HG03378 (cell line): ENCODE results near the gene COA7.
A peak's percentile ranks its signal among the peaks of the same experiment; 100 is the strongest.

ENCODE experiments used
- ATAC-seq: cut with Tn5 transposase; IDR thresholded peaks from one replicate; pipeline ENCODE4 v1.9.1; 2021; ENCODE audit warnings: mild to moderate bottlenecking, moderate library complexity; ENCODE audit not compliant: unreplicated experiment

The COA7 gene

DNA sequence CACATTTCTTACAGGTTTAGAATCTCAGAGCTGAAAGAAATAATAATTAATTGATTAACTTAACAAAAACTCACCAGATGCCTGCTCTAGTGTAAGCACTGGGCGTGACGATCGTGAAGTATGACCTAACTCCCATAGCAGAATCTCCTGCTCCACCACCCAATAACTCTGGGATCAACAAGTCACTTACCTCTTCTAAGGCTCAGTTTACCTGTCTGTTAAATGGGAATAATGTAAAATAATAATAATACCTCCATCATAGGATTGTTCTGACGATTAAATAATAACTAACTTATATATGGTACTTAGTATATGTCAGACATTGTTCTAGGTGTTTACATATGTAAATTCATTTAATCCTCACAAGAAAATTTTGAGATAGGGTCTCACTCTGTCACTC, 24.6 kb downstream of the COA7 start:
- ATAC-seq: no peak

DNA sequence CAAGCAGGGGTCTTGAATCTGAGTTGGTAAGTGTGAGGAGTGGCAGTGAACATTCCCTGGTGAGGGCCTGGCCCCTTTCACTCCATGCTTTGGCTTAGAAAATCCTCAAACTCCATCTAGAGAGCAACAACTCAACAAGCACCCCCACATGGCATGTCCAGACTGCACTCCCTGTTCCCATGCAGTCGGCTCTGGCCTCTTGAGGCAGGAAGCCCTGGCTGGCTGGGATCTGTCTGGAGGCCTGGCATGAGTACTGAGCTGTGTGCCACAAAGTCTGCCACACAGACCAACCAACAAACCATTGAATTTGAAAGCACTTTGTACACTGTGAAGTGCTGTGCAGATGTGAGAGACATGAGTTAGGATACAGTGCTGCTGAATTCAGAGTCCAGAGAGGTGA, 25.2 kb downstream of the COA7 start:
- ATAC-seq: no peak

DNA sequence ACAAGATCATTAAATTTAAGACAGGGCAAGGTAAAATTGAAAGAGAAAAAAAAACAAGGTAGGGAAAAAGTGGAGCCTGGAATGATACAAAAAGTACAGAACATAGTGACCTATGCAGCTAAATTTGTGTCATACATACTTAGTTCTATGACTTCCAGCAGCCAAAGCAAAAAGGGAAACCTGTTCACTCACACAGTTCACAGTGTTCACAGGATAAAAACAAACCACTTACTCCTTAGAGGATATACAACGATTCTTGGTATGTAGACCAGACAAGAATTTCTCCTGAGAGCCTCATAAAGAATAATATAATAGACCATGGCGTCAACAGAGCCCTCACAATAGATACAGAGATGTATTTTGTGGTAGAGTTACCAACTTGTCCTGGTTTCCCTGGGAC, 27.5 kb downstream of the COA7 start:
- no peak for ATAC-seq

DNA sequence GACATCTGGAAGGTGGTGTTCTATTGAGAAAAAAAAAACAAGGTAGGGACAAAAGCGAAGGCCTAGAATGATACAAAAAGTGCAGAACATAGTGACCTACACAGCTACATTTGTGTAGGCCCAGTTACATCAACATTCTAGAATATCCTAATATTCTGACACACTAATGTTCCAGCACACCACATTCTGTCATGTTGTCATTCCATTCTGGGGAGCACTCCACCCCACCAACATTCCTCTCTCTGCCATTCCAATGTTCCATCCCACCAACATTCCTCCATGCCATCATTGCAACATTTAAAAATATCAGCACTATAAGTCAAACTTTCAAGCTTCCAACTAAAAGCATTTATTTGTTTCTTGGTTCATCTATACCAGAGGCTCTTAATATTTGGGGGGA, 28.5 kb downstream of the COA7 start:
- ATAC-seq: no peak

DNA sequence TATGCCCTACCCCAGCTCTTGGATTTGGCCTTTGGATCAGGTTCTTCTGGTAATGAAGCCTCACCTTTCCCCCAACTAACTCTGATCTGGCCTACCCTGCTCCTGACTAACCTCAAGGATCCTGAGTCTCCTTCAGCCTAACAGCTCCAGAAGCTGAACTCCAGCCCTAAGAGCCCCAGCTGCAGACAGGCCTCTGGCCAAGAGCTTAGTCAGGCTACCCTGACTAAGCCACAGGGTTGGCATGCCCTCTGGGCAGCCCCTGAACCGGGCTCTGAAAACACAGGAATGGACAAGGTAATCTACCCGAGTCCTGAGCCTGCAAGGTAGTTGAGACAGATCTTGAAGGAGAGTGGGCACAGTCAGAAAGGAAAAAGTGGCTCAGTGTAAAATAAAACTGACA, 29.4 kb downstream of the COA7 start:
- ATAC-seq: no peak

DNA sequence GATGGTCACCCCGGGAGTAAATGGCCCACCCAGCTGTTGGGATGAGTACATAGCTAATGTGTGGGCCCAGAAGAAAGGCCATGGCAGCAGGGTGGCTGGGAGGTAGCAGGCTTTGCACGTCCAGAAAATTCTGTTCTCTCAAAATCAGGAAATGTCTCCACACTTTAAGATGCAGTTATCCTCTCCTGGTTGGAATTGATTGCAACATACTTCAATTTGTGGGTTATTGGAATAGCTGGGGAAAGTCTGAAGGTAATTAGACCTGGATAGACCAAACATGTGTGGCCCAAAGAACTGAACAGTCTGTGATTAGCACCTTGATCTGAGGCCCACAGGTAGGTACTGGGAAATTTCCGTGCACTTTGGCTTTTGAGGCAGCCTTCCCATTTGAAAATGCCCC, 30.2 kb downstream of the COA7 start:
- ATAC-seq: no peak

DNA sequence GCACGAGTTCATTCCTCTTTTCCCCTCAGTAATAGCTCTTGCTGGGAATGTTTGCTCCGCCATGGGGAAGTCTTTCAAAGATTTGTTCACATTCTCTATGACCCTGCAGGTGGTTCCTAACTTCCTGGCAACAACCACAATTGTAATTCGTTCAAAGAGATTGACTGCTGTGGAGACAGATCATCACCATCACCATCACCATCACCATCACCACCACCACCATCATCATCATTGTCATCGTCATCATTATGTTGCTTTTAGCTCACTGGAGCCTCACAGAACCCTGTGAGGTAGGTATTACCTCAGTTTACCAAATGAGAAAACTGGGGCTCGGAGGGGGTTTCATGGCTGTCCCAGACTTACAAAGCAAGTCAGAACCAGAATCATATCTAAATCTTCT, 30.9 kb downstream of the COA7 start:
- no peak for ATAC-seq

DNA sequence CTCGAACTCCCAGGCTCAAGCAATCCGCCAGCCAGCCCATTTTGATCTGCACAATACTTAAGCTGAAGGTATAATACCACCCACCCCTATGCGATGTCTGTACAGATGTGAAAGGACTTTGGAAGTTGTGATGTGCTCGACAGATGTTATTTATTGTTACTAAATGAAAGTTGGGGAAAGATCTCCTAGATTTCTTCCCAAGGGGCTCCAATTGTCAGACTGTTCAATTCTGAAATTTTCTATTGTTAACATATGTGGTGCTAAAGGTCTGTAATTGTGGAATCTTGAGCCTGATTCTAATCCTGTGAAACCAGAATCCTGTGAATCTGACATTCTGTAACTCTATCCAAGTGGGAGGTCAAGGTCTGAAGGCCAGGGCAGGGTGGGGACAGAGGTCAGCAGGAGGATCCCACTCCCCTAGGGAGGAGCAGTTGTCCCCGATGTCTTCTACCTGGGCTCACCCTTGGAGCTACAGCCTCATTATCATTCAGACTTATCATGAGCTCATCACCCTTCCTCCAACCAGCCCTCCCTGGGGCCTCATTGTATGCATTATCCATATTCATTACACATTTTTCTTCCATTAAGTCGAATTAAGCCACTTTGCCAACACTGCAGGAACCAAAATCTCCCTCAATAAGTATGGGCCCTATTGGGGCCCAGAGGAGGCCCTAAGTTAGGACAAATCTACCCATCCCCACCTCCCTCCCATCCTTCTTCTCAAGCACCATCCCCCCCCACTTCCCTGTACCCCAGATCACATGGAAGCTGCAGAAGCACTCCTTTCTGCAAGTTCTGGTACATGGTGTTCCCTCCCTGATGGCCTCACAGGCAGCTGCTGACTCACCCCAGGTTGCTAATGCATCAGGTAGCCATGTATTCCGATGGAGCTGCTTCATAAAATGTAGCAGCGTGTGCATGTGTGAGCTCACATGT, 32.9 kb downstream of the COA7 start:
- no peak for ATAC-seq

DNA sequence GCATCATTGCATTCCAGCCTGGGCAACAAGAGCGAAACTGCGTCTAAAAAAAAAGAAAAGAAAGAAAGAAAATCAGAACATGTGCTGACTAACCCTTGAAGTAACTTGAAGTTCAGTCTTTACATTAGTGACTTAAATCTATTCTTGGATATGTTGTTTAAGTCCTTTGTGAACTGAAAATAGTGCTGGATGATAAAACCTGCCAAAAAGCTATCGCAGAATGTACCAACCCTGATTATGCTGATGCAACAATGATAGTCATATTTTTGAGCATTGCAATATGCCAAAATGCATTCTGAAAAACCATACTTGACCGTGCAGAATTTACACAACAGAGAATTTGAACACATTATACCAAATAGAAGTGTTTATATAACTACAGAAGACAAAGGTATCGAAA, 34.4 kb downstream of the COA7 start:
- no peak for ATAC-seq

DNA sequence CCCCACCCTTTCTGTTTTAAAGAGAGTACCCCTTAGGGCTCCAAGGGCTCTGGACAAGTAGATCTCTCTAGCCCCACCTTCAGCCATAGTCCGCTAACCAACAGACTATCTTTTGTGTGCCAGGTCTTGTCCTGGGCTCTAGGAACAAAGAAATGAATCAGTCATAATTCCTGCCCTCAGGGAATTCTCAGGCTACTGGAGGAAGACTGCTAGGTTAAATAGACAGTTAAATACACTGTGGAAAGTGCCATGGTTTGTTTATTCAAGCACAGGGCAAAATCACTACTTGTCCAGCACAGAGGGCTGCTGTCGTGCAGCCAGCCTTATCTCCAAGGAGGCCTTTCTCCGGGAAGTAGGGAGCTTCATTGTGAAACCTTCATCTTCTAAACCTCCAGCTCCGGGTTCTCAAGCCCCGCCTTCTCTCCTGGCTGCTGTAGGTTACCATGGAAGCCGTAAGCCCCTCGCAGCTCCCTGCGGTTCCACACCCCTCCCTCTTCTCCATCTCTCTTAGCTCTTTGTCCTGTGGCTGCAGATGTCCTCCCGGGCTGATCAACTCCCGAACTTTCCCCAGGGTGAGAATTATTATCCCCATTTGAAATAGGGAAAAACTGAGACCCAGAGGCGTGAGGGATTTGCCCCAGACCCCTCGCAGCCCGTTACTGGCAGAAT, 35.4 kb downstream of the COA7 start:
- ATAC-seq: no peak

DNA sequence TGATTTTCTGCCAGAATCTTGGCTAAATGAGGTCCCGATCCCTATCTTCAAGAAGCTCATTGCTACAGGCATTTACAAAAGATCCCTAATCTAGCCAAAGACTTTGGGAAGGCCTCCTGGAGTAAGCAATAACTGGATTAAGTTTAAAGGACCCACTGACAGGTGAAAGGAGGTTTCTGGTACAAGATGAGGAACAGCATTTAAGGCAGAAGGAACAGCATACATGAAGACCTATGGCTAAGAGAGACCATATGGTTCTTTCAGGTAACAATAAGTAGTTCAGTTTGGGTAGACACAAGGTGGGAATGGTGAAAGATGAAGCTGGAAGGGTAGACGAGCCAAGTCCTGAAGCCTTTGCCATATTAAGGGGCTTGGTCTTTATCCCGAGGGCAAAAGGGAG, 37.3 kb downstream of the COA7 start:
- ATAC-seq: no peak

DNA sequence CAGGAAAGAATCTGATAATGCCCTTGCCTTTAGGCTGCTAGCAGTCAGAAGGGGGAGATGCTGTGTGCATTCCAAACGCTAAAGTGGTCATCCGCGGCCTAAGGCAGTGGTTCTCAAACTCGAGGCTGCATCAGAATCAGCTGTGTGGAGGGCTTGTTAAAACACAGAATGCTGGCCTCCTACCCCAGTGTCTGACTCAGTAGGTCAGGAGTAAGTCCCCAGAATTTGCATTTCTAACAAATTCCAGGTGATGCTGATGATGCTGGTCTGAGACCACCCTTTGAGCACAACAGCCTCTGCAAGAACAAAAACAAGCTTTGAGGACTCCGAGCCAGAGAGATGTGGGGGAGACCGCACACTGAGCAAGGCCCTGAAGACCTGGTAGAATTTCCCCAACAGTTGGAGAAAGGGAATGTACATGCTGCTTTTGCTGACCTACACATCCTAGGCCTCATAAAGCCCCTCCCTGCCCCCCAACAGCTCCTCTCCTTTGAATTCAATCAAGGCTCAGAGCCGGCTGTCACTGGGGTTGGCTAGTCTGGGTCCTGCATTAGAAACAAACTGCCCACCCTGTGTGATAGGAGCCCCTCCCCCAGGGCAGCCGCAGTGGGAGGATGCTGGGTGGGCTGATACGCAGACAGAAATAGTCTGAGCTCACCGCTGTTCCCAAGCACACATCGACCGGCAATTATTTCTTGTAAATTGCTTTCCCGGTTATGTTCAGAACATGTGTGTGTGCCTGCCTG, 38.1 kb downstream of the COA7 start:
- ATAC-seq: no peak

DNA sequence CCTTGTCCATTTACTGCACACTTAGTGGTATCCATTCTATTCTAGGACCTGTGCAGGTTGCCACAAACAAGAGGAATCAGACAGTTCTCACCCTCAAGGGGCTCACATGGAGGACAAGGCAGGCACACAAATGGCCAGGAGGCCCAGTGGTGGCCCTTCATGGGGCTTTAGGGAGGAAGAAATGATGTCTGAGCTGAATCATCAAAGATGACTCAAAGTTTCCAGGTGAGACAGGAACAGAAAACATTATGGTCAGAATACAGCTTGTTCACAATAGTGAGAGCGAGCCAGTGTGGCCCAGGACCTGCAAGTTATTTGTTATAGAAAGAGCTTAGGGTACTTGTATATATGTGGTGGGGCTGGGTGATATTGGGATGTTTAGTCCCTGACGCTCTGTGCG, 38.8 kb downstream of the COA7 start:
- peak; percentile 87 for ATAC-seq

DNA sequence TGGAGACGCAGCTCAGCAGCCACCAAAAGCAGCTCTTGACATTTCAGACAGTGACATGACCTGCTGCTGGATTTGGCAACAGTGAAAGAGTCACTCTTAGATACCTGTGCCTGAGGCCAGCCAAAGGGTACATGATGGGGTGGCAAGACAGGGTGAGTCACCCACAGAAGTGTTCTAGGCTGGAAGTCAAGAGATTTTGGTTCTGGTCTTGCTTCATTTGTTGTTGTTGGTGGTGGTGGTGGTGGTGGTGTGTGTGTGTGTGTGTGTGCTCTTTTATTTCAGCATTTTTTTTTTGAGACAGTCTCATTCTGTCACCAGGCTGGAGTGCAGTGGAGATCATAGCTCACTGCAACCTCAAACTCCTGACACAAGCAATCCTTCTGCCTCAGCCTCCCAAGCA, 39.4 kb downstream of the COA7 start:
- ATAC-seq: no peak

DNA sequence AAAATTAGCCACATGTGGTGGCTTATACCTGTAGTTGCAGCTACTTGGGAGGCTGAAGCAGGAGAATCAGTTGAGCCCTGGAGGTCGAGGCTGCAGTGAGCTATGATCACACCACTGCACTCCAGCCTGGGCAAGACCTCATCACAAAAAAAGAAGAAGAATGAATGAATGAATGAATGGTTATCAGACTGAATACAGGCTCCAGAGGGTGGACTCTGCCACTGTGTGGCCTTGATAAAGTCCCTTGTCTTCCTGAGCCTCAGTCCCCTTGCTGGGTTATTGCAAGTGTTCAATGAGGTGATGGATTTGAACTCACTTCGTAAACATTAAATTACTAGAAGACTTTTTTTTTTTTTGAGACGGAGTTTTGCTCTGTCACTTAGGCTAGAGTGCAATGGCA, 40.4 kb downstream of the COA7 start:
- ATAC-seq: no peak

DNA sequence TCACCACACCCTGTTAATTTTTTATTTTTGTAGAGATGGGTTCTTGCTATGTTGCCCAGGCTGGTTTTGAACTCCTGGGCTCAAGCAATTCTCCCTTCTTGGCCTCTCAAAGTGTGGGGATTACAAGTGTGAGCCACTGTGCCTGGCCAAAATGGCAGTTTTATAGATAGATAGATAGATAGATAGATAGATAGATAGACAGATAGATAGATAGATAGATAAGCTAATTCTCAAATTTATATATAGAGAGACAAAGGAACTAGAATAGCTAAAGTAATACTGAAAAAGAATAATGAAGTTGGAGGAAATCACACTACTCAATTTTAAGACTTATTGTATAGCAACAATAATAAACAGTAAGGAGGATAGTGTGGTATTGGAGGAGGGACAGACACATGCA, 44.1 kb downstream of the COA7 start:
- ATAC-seq: no peak

DNA sequence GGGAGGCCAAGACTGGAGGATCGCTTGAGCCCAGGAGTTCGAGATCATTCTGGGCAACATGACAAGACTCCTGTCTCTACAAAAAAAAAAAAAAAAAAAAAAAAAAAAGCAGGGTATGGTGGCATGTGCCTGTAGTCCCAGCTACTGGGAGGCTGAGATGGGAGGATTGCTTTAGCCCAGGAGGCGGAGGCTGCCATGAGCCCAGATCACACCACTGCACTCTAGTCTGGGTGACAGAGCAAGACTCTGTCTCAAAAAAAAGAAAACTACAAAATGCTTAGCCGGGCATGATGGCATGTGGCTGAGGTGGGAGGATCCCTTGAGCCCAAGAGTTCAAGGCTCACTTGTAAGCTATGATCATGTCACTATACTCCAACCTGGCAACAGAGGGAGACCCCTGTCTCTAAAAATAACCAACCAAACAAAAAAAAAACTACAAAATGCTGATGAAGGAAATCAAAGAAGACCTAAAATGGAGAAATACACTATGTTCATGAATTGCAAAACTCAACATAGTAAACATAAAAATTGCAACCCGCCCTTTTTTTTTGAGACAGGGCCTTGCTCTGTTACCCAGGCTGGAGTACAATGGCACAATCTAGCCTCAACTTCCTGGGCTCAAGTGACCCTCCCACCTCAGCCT, 44.8 kb downstream of the COA7 start:
- no peak for ATAC-seq

DNA sequence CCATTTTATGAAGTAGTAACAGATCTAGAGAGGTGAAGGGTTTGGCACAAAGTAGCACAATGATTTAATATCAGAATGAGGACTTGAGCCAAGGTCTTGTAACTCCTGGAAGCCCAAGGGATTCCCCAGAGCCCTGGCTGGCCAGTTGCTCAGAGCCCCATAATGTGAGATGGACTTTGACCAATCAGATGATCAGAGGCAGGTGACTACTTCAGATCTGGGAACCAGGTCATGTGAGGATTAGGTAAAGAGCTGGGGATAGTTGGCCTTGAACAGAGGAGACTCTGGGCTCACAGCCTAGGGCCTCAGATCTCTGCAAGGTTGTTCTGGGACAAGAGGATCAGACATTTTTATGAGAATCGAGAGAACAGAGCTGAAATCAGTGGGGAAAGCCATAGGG, 46.2 kb downstream of the COA7 start:
- no peak for ATAC-seq

DNA sequence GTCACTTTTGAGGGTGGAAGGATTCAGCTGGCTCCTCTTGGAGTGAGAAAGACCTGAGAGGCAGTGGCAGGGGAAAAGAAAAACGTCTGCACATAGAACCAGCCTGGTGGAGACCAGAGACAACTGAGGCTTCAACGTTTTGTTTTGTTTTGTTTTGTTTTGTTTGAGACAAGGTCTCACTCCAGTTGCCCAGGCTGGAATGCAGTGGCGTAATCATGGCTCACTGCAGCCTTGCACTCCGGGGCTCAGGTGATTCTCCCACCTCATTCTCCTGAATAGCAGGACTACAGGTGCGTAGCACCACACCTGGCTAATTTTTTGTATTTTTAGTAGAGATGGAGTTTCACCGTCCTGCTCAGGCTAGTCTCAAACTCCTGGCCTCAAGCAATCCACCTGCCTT, 52.9 kb downstream of the COA7 start:
- no peak for ATAC-seq

DNA sequence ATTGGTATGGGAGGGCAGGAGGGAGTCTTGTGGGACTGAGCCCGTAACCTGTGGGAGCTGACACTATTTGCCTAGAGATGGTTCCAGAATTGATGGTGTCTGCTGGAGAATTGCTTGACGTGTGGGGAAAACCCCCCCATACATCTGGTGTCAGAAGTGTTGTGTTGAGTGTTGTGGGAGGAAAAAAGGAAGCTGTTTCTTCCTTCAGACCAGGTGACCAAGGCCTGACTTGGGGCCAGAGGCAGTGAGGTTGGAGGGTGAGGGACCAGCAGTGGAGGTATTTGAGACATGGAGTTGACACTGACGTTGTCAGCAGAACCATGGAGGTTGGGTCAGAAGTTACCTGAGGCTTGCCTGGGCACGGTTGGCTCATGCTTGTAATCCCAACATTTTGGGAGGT, 56.8 kb downstream of the COA7 start:
- ATAC-seq: no peak

DNA sequence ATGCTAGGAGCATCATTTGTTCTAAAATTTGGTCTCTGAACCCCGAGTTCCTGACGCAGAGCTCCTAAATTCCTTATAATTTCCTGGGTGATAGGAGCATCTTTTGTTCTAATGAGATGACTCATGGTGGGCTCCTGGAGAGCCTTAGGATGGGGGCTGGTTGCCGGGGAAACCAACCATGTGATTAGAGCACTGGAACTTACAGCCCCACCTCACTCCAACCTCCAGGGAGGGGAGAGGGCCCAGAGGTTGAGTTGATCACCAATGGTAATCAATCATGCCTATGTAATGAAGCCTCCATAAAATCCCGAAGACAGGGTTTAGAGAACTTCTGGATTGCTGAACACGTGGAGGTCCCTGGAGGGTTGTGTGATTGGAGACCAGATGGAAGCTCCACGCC, 57.5 kb downstream of the COA7 start:
- ATAC-seq: no peak
